Stimulated activated CD4-positive, alpha-beta T cell treated with anti-CD3 and anti-CD28 coated beads, Interleukin-1b, Interleukin-23, amount 100 ng/mL, for 24 hours (primary cell): ENCODE measurements around the gene ERCC1.

Source experiments
- DNase-seq, 4 experiments: peaks; one replicate each; pipeline ENCODE4 v3.0.0-alpha.2; 2020; ENCODE audit warnings: low read depth in 4 of 4, low spot score in 1 of 4

The ERCC1 gene

DNA sequence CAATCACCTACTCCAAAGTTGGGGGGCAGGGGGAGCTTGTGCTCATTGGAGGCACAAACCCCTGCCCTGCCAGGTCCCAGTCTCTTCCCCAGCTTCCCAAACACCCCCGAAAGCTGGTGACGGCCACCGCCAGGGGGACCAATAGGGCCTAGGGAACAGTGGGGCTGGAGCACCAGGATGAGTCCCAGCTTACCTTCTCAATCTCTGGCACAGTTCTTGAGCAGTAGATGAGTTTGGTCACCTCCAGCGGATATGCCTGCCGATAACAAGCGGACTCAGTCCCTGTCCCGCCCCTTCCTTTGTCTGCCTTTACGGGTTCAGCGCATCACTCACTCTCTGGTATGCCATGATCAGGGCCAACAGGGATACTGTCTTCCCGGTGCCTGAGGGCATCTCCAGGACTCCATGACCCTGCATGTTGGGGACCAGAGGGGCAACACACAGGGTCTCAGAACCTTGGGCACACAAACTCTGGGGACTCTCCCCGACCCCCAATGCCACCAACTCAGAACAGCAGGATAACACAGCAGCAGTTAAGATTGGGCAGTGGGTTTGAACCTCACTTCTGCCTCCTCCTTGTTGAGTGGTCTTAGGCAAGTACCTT lies 54.9 kb downstream of the ERCC1 start:
- DNase-seq = no peak

DNA sequence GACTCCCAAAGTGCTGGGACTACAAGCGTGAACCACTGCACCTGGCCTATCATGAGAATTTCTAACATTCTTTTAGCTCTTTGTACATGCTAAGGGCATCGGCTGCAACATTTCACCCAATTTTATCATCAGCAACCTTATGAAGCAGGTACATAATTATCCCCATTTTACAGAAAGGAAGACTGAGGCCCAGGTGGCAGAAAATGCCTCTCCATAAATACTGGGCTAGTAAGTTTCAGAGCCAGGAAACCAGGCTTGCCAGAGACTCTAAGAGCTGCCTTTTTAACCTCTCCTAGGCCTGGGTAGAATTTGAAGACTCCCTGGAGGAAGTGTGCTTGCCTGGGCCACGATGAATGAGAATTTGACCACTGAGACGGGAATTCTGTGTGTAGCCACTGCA lies 55.6 kb downstream of the ERCC1 start:
- no peak for DNase-seq

DNA sequence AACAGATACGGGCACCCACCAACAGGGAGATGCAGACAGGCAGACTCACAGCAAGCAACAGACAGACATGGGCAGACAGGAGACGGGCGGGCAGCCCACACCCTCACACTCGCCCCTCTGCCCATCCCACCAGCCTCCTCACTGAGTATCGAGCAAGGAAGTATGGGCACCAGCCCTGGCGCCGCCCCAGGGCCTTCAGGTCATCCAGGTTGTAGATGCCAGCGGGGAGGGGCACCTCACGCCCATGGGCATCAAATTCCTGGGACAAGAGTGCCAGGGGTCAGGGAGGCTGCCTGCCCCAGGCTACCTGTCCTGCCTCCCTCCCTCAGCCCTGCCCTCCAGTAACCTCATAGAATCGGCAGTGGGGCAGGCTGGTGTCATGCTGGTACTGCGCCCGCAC lies 59.0 kb downstream of the ERCC1 start:
- no peak for DNase-seq

DNA sequence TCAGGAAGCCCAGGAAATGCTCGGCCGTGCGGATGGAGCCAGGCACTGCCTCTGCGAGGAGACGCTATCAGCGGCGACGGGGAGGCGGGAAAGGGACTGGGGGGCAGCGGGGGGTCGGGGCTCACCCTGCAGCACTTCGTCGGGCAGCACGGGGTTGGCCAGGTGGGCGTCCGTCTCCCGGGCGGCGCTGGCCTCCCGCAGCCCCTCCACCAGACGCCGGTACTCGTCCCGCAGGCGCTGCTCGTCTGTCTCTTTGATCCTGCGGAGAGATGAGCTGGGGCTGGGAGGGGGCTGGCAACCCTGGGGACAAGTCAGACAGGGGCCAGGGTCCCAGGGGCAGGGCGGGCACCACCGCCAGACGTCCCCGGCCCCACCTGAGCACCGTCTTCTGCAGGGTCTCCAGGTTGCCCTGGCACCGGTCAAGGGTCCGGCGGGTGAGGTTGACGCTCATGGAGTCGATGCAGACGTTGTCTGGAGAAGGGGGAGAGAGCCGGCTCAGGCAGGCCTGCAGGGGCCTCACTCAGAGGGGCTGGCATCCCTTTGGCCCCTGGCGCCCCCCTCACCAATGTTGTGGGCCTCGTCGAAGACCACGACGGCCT lies 59.8 kb downstream of the ERCC1 start:
- no peak for DNase-seq

DNA sequence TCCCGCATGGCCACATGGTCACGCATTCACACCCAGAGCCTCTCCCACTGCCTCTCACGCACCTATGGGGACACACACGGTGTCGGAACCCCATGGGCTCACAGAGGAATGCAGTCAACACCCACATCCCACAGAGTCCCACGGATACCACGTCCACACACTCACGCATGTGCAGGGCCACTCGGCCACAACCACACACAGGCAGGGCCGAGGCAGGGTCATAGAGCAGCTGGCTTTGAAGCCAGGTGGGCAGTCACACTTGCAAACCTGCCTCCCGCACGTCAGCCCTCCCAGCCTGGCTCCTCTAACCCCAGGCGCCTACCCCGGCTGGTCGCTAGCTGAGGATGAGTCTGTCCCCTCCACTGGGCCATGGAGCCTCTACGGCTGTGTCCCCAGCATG lies 61.4 kb downstream of the ERCC1 start:
- no peak for DNase-seq

DNA sequence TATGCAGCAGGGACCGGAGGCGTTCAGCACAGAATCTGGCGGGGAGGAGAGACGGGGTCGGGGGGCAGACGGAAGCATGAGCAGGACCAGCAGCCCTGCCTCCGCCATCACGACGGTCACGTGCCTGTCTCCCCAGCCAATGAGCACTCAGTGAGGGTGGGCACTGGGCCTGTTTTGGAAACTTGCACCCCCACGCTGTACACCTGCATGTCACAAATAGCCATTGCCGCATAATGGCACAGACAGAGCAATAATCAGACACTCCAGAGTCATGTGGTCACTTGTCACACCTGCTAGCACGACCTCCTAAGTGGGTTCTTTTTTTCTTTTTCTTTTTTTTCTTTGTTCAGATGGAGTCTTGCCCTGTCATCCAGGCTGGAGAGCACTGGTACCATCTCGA lies 62.1 kb downstream of the ERCC1 start:
- DNase-seq = no peak

DNA sequence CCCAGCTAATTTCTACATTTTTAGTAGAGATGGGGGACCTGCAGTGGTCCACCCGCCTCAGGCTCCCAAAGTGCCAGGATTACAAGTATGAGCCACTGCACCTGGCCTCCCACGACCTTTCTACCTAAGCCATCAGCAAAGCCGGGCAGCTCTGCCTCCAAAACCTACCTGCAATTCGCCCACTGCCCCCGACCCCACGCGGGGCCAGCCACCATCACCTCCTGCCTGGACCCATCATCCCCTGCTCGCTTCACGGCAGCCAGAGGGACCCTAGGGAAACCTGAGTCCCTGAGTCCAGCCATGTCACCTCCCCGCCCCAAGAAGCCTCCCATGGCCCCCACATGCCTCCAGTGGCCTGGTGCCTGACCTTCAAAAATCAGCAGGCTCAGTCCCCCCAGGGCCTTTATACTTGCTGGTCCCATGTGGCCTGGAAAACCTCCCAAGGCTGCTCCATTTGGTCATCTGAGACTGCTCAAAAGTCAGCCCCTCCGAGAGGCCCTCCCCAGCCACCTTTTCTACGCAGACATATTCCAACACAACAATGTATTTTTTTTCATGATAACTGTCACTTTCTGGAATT lies 65.4 kb downstream of the ERCC1 start:
- no peak for DNase-seq

DNA sequence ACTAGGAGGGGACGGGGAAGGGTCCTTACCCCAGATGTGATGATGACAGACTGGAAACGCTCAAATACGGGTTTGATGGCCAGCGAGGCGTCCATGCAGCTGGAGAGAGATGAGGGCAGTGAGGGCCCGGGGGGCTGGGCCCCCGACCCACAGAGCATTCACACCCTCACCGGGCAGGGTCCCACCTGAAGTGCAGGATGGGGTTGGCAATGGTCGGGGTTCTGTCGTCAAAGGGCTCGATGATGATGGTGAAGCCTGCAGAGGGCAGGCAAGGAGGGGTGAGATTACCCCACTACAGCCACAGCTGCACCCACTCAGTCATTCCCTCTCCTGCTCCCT lies 66.3 kb downstream of the ERCC1 start:
- no peak for DNase-seq
